Measurements from ENCODE around the gene PARVB. TPM values are rescaled to one million over a fixed set of nuclear protein-coding genes. Genes with fewer than 3 reads are reported as not detected.

PARVB gene
- total and polyA plus RNA-seq, 2 donors (not counting 3 experiments of a cell fraction or from before 2014, with no cell fraction given): 155 to 162 TPM

- intact Hi-C loops (cut with micrococcal nuclease) (no loop called here), dilution Hi-C loops (cut with MboI; ENCODE audit: extremely low pct_ligation_motif_present, low sequenced_read_pairs) (no loop called here)
- Histone ChIP-seq H3K36me3 (ENCODE audit: control insufficient read depth in 2 of 2, extremely low read depth in 1 of 2, insufficient read depth in 2 of 2, low read length in 2 of 2) (peaks cover 6 to 30% of the 10 kb centered on the region in 2 experiments), H3K9ac (replicated peaks; ENCODE audit: extremely low read depth, insufficient read depth, low read length) (no peak overlapping the region), H3K27ac (ENCODE audit: insufficient read depth, low read depth, low read length) (no peak overlapping the region), H4K20me1 (replicated peaks; ENCODE audit: control insufficient read depth, extremely low read depth, insufficient read depth, low read length) (no peaks in the 10 kb centered on the region), H3K4me1 (ENCODE audit: control insufficient read depth, extremely low read depth, insufficient read depth, low read length) (no peaks in the 10 kb centered on the region), H3K27me3 (ENCODE audit: control insufficient read depth in 2 of 2, insufficient read depth in 2 of 2, low read length in 2 of 2) (no peaks in the 10 kb centered on the region), H3K9me1 (replicated peaks; ENCODE audit: control insufficient read depth, extremely low read depth, insufficient read depth, low read length) (no peaks in the 10 kb centered on the region), H3K79me2 (ENCODE audit: control insufficient read depth, insufficient read depth, low read length) (no peaks in the 10 kb centered on the region), H3K9me3 (replicated peaks; ENCODE audit: control insufficient read depth, insufficient read depth, low read length) (no peaks in the 10 kb centered on the region), H3K4me2 (ENCODE audit: insufficient read depth, low read length) (no peak overlapping the region), H2AFZ (ENCODE audit: low read depth, low read length) (no peak overlapping the region), H3K4me3 (replicated peaks in 1 of 3; ENCODE audit: insufficient read depth in 1 of 3, low read depth in 1 of 3, low read length in 3 of 3) (no peak overlapping the region)
- POLR2A ChIA-PET: no interaction called here
- no TSS peak for BruUV-seq (replicated peaks)
- DNase-seq (ENCODE audit: low read depth, low spot score) (no peak), FAIRE-seq (no peak)
- CTCF ChIA-PET: interaction anchor here (1.1 to 1.4 kb wide), 2 partner anchors 12 to 105 kb away, joined by 4 to 5 read pairs; no protein-coding TSS in a partner anchor
- TF ChIP-seq FOS (IDR thresholded peaks at IDR 0.05; ENCODE audit: borderline replicate concordance, insufficient read depth, low read length) (no peak), MAX (IDR thresholded peaks at IDR 0.05; ENCODE audit: insufficient read depth, insufficient read length) (no peak), POLR2AphosphoS5 (IDR thresholded peaks at IDR 0.05; ENCODE audit: insufficient read depth, low read depth, low read length) (no peak), GATA2 (IDR thresholded peaks at IDR 0.05; ENCODE audit: insufficient read depth, insufficient read length, low read depth, low read length) (no peak), JUN (IDR thresholded peaks at IDR 0.05; ENCODE audit: borderline replicate concordance, insufficient read depth, insufficient read length, low read depth) (no peak), EZH2 (IDR thresholded peaks at IDR 0.05; ENCODE audit: borderline replicate concordance, low read depth, low read length, severe bottlenecking) (no peak), MYC (IDR thresholded peaks at IDR 0.05; ENCODE audit: low read depth, low read length) (no peak), CTCF (IDR thresholded peaks at IDR 0.05; ENCODE audit: extremely low read depth in 1 of 2, insufficient read depth in 1 of 2, low read depth in 1 of 2, low read length in 2 of 2) (no peak), POLR2A (IDR thresholded peaks at IDR 0.05; ENCODE audit: low read depth, low read length) (no peak)
These were observed 74.1 kb downstream of the PARVB start for GRCh38 chr22:44098021-44098739.

Data from endothelial cell of umbilical vein (primary cell).